K562 (cell line): ENCODE measurements around the gene ADSS1. TPM values are rescaled to one million over a fixed set of nuclear protein-coding genes. Genes with fewer than 3 reads are reported as not detected.

Source experiments
- ATAC-seq: fragments of 200-7000 bp; cut with Tn5 transposase; 3 replicates; pipeline ENCODE4 v1.9.1; 2020; ENCODE audit warnings: moderate library complexity
- BruUV-seq: library from RNA; stranded (reverse); fragments of 400-500 nt; replicated peaks from 2 replicates; lab custom pipeline; 2021; lab: Mats Ljungman, UMichigan
- CTCF ChIA-PET: fragments of 300-600 bp; formaldehyde crosslinking; extraction: SDS; loops from one replicate; lab custom pipeline; 2021; ENCODE audit warnings: low intra/inter-chr PET ratio; lab: Yijun Ruan, JAX
- POLR2A ChIA-PET: fragments of 300-600, 350-650 bp; sonication (Branson Sonifier 250); formaldehyde crosslinking; extraction: SDS; loops from one replicate; lab custom pipeline; 2021; ENCODE audit warnings: antibody characterized with exemption, inconsistent platforms; lab: Yijun Ruan, JAX
- DNase-seq, 4 experiments: peaks; one replicate each; pipeline versions ENCODE4 v3.0.0 to v3.0.0-alpha.2; 2011 to 2018; ENCODE audit warnings: low spot score in 3 of 4, mixed read lengths in 3 of 4; ENCODE audit errors: extremely low read depth in 1 of 4
- FAIRE-seq: peaks from 2 replicates; lab custom pipeline; 2011; peaks lifted over from hg19 to GRCh38; lab: Jason Lieb, UNC
- H2AFZ ChIP-seq: 2 replicates; pipeline ENCODE4 v1.6.0; 2011; ENCODE audit warnings: low read depth, low read length, control low read depth, inconsistent platforms
- H3K27ac ChIP-seq: fragments of 200-600 bp; 3 replicates; pipeline ENCODE4 v1.8.0; 2011; ENCODE audit warnings: low read depth, mild to moderate bottlenecking, control low read depth, inconsistent platforms, low read length, moderate library complexity, mixed read lengths; ENCODE audit errors: extremely low read depth
- H3K27me3 ChIP-seq, 2 experiments: fragments of 300-600 bp in 1 of 2; 2 replicates in 1 of 2; 3 replicates in 1 of 2; pipeline versions ENCODE4 v1.6.0 to v1.8.0; 2011; ENCODE audit warnings: inconsistent platforms in 2 of 2, low read length in 2 of 2, mild to moderate bottlenecking in 1 of 2, mixed read lengths in 1 of 2, moderate library complexity in 1 of 2; ENCODE audit not compliant: control insufficient read depth in 2 of 2, insufficient read depth in 2 of 2
- H3K36me3 ChIP-seq: fragments of 300-600 bp; 3 replicates; pipeline ENCODE4 v1.8.0; 2011; ENCODE audit warnings: mild to moderate bottlenecking, low read length, inconsistent platforms; ENCODE audit not compliant: control insufficient read depth, insufficient read depth
- H3K4me1 ChIP-seq, 2 experiments: fragments of 200-600 bp in 1 of 2; replicated peaks in 1 of 2; 2 replicates in 1 of 2; 3 replicates in 1 of 2; pipeline versions ENCODE4 v1.5.1 to v1.8.0; 2011; ENCODE audit warnings: inconsistent platforms in 2 of 2, low read length in 2 of 2, mild to moderate bottlenecking in 1 of 2, mixed read lengths in 1 of 2, moderate library complexity in 1 of 2; ENCODE audit not compliant: control insufficient read depth in 2 of 2, insufficient read depth in 2 of 2
- H3K4me2 ChIP-seq: 2 replicates; pipeline ENCODE4 v1.6.1; 2011; ENCODE audit warnings: low read length, control low read depth, inconsistent platforms, mixed read lengths; ENCODE audit not compliant: insufficient read depth
- H3K4me3 ChIP-seq: fragments of 200-600 bp; sonication (generic), shearing (Covaris generic); 2 replicates; pipeline ENCODE4 v1.5.1; 2016; ENCODE audit warnings: control low read depth, inconsistent platforms
- H3K79me2 ChIP-seq: fragments of 200-600 bp; 3 replicates; pipeline ENCODE4 v1.8.0; 2011; ENCODE audit warnings: low read length, inconsistent platforms; ENCODE audit not compliant: control insufficient read depth, insufficient read depth
- H3K9ac ChIP-seq, 2 experiments: 2 replicates each; pipeline versions ENCODE4 v1.6.0 to v1.6.1; 2011; ENCODE audit warnings: low read depth in 2 of 2, low read length in 2 of 2, control low read depth in 1 of 2, inconsistent platforms in 1 of 2, mild to moderate bottlenecking in 1 of 2, mixed read lengths in 1 of 2; ENCODE audit not compliant: insufficient read depth in 1 of 2
- H3K9me1 ChIP-seq: one replicate; pipeline ENCODE4 v1.6.0; 2011; ENCODE audit warnings: inconsistent platforms, mild to moderate bottlenecking, low read length, moderate library complexity; ENCODE audit not compliant: control insufficient read depth, insufficient read depth
- H3K9me3 ChIP-seq: replicated peaks from 2 replicates; pipeline ENCODE4 v1.5.1; 2011; ENCODE audit warnings: low read depth, low read length, inconsistent platforms; ENCODE audit not compliant: control insufficient read depth, insufficient read depth
- H4K20me1 ChIP-seq: replicated peaks from 2 replicates; pipeline ENCODE4 v1.6.1; 2011; ENCODE audit warnings: low read length, inconsistent platforms, mixed read lengths; ENCODE audit not compliant: control insufficient read depth, insufficient read depth
- CBX3 ChIP-seq, 2 experiments: IDR thresholded peaks; 1 replicate in 1 of 2; 2 replicates in 1 of 2; pipeline ENCODE4 v1.6.1; 2012; ENCODE audit warnings: inconsistent platforms in 2 of 2, low read length in 2 of 2, borderline replicate concordance in 1 of 2, control low read depth in 1 of 2
- CBX5 ChIP-seq: IDR thresholded peaks from 2 replicates; pipeline ENCODE4 v1.6.1; 2014; ENCODE audit warnings: low read depth, borderline replicate concordance
- DNMT1 ChIP-seq: fragments of 450-650 bp; IDR thresholded peaks from 2 replicates; pipeline ENCODE4 v1.6.1; 2016; ENCODE audit warnings: antibody characterized with exemption, mild to moderate bottlenecking
- MTA2 ChIP-seq: fragments of 450-650 bp; IDR thresholded peaks from 2 replicates; pipeline ENCODE4 v1.6.1; 2016; ENCODE audit warnings: low read depth
- RBM34 ChIP-seq: fragments of 200-400 bp; formaldehyde crosslinking; IDR thresholded peaks from 2 replicates; pipeline ENCODE4 v1.6.1; 2018; ENCODE audit warnings: low read length, borderline replicate concordance; ENCODE audit not compliant: insufficient read depth
- TRIM28 ChIP-seq: fragments of 450-650 bp; IDR thresholded peaks from 2 replicates; pipeline ENCODE4 v1.6.1; 2017
- ZNF263 ChIP-seq: sonication (generic); formaldehyde crosslinking; IDR thresholded peaks from 2 replicates; pipeline ENCODE4 v1.8.0; 2022; ENCODE audit warnings: mild to moderate bottlenecking, missing genetic modification reagents, borderline replicate concordance
- ZNF764 ChIP-seq: fragments of 250-450 bp; sonication (Bioruptor Pico); IDR thresholded peaks from 2 replicates; pipeline ENCODE4 v1.4.0; 2020; ENCODE audit warnings: low read depth, mild to moderate bottlenecking, moderate library complexity
- WGBS: fragments of 100-300 bp; shearing (Covaris generic); methylation state at CpG from one replicate; pipeline ENCODE4 v1.1.6; 2016; ENCODE audit warnings: low coverage, mixed read lengths; ENCODE audit not compliant: insufficient coverage; ENCODE audit errors: missing lambda C conversion rate; 5-methylcytosine and 5-hydroxymethylcytosine counted together
- in situ Hi-C: fragments of 300-500 bp; cut with MboI; formaldehyde crosslinking; loops from 4 replicates; pipeline ENCODE4 v1.15.0; 2018; ENCODE audit warnings: inconsistent platforms, mixed read lengths
- intact Hi-C: fragments of 100-400 bp; cut with micrococcal nuclease; formaldehyde crosslinking; loops from 2 replicates; pipeline ENCODE4 v1.14.2; 2022
- polyA plus RNA-seq, 8 experiments: library from polyadenylated mRNA; depleted of rRNA in 4 of 8; stranded (reverse) in 5 of 8; unstranded in 3 of 8; fragments of >200 nt; fragmentation: Nextera tagmentation in 2 of 8; fragmentation: Illumina TruSeq in 1 of 8; extraction: Ambion mirVana in 2 of 8; extraction: Trizol in 1 of 8; gene quantifications; 2 replicates each; pipeline versions ENCODE4 v1.2.1 to v1.2.3, GENCODE V29; 2011 to 2014; ENCODE audit warnings: inconsistent platforms in 1 of 8, missing spikeins in 1 of 8
- total RNA-seq, 7 experiments: library from RNA; depleted of rRNA in 6 of 7; stranded (reverse); fragments of >200 nt in 6 of 7; fragmentation: Illumina TruSeq in 2 of 7; extraction: Trizol in 2 of 7; gene quantifications; 2 replicates each; pipeline versions ENCODE4 v1.2.1 to v1.2.3, GENCODE V29; 2011 to 2021; ENCODE audit warnings: low replicate concordance in 1 of 7
- TF ChIP-seq, protein P1 (sequence below), 3 experiments: IDR thresholded peaks in 2 of 3; conservative IDR thresholded peaks in 1 of 3; 2 replicates each; pipeline ENCODE4 v1.5.1; 2011 to 2012; ENCODE audit warnings: low read length in 3 of 3, mild to moderate bottlenecking in 3 of 3, control low read depth in 2 of 3, improper control_type of control experiment in 1 of 3, inconsistent platforms in 1 of 3, low read depth in 1 of 3, mixed read lengths in 1 of 3, moderate library complexity in 1 of 3; ENCODE audit not compliant: insufficient read depth in 2 of 3
- TF ChIP-seq, protein P2 (sequence below): sonication (generic); formaldehyde crosslinking; IDR thresholded peaks from 2 replicates; pipeline ENCODE4 v1.8.0; 2022; ENCODE audit warnings: mild to moderate bottlenecking, missing genetic modification reagents
- TF ChIP-seq, protein P3 (sequence below): sonication (generic); formaldehyde crosslinking; IDR thresholded peaks from 2 replicates; pipeline ENCODE4 v1.9.0; 2022; ENCODE audit warnings: mild to moderate bottlenecking, missing genetic modification reagents
- TF ChIP-seq, protein P4 (sequence below): sonication (generic); formaldehyde crosslinking; IDR thresholded peaks from 2 replicates; pipeline ENCODE4 v1.8.0; 2022; ENCODE audit warnings: missing genetic modification reagents, mild to moderate bottlenecking, moderate library complexity, borderline replicate concordance
- TF ChIP-seq, protein P5 (sequence below): fragments of 450-650 bp; IDR thresholded peaks from 2 replicates; pipeline ENCODE4 v1.6.1; 2018; ENCODE audit warnings: mild to moderate bottlenecking, low read depth; ENCODE audit not compliant: partially characterized antibody

Gene ADSS1
- total and polyA plus RNA-seq, 9 of the 15 experiments (the other 6 are each of a cell fraction or from before 2014, with no cell fraction given) = 0.53 to 5.9 (median 3.9) TPM

DNA sequence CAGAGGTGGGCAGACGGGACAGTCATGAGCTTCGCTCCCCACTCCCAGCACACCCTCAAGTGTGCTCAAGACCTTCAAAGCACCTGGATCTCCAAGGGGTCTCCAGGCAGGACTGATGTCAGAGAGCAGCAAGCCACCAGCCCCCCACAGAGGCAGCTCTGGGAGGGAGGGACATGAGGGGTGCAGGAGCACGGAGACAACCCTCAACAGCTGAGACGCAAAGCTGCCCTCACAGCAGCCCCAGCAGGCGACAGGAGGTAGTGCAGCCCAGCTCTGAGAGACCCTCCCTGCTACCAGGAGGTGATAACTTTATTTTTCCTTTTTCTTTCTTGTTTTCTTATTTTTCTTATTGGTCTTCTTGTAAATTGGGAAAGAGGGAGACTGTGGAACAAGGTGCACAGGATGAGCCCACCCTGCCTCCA lies 46.8 kb downstream of the ADSS1 start:
- POLR2A ChIA-PET = interaction anchor here (0.6 kb wide), 1 partner anchor 12 kb away, joined by 3 read pairs; no protein-coding TSS in a partner anchor
- WGBS = 94% methylated on average over 2 of the region's 5 CpGs
- peak in 1 of 4 experiments; percentile 34 for DNase-seq

More for the DNA sequence above, 46.8 kb downstream of the ADSS1 start:
- in situ Hi-C loops = no loop called here
- H3K9me3 ChIP-seq = peaks cover 6% of the 10 kb centered on the region; the same call in 1 of the 2 replicates
- CTCF ChIA-PET = no interaction called here
- intact Hi-C loops = no loop called here
- no peaks in the 10 kb centered on the region for H4K20me1 ChIP-seq
- H3K4me2 ChIP-seq = no peak overlapping the region
- H3K27me3 ChIP-seq = no peaks in the 10 kb centered on the region
- peaks cover 57% of the 10 kb centered on the region; the same call in 1 of the 3 replicates for H3K36me3 ChIP-seq
- no peak overlapping the region for H2AFZ ChIP-seq
- H3K27ac ChIP-seq = no peak overlapping the region
- no peaks in the 10 kb centered on the region for H3K79me2 ChIP-seq
- peaks cover 6 to 42% of the 10 kb centered on the region in 2 experiments; a peak in 4 of 5 replicates for H3K4me1 ChIP-seq
- H3K9ac ChIP-seq = no peak overlapping the region
- TF ChIP-seq DNMT1 (no peak), TRIM28 (peak; percentile 76), MTA2 (no peak), ZNF263 (CRISPR knock-in tag) (peak; percentile 58; the same call in 1 of the 2 replicates), ZNF764 (CRISPR knock-in tag) (peak; percentile 100), RBM34 (no peak), CBX5 (peak; percentile 74; the same call in 1 of the 2 replicates), CBX3 (IDR thresholded peaks at IDR 0.05; ENCODE audit: borderline replicate concordance in 1 of 2, low read length in 2 of 2) (peak in 1 of 2 experiments; percentile 96; a peak in 2 of 3 replicates)
- TF ChIP-seq, protein P1, sequence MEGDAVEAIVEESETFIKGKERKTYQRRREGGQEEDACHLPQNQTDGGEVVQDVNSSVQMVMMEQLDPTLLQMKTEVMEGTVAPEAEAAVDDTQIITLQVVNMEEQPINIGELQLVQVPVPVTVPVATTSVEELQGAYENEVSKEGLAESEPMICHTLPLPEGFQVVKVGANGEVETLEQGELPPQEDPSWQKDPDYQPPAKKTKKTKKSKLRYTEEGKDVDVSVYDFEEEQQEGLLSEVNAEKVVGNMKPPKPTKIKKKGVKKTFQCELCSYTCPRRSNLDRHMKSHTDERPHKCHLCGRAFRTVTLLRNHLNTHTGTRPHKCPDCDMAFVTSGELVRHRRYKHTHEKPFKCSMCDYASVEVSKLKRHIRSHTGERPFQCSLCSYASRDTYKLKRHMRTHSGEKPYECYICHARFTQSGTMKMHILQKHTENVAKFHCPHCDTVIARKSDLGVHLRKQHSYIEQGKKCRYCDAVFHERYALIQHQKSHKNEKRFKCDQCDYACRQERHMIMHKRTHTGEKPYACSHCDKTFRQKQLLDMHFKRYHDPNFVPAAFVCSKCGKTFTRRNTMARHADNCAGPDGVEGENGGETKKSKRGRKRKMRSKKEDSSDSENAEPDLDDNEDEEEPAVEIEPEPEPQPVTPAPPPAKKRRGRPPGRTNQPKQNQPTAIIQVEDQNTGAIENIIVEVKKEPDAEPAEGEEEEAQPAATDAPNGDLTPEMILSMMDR (IDR thresholded peaks at IDR 0.05 in 2 of 3, conservative IDR thresholded peaks at IDR 0.05 in 1 of 3; ENCODE audit: insufficient read depth in 2 of 3, low read depth in 1 of 3, low read length in 3 of 3) = peak; percentile 50 to 70 (median 51); a peak in 5 of 6 replicates
- TF ChIP-seq, protein P2, sequence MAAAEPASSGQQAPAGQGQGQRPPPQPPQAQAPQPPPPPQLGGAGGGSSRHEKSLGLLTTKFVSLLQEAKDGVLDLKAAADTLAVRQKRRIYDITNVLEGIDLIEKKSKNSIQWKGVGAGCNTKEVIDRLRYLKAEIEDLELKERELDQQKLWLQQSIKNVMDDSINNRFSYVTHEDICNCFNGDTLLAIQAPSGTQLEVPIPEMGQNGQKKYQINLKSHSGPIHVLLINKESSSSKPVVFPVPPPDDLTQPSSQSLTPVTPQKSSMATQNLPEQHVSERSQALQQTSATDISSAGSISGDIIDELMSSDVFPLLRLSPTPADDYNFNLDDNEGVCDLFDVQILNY (CRISPR knock-in tag) = no peak
- TF ChIP-seq, protein P3, sequence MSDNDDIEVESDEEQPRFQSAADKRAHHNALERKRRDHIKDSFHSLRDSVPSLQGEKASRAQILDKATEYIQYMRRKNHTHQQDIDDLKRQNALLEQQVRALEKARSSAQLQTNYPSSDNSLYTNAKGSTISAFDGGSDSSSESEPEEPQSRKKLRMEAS (CRISPR knock-in tag) = no peak
- TF ChIP-seq, protein P4, sequence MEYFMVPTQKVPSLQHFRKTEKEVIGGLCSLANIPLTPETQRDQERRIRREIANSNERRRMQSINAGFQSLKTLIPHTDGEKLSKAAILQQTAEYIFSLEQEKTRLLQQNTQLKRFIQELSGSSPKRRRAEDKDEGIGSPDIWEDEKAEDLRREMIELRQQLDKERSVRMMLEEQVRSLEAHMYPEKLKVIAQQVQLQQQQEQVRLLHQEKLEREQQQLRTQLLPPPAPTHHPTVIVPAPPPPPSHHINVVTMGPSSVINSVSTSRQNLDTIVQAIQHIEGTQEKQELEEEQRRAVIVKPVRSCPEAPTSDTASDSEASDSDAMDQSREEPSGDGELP (CRISPR knock-in tag) = peak; percentile 77; the same call in 1 of the 2 replicates
- TF ChIP-seq, protein P5, sequence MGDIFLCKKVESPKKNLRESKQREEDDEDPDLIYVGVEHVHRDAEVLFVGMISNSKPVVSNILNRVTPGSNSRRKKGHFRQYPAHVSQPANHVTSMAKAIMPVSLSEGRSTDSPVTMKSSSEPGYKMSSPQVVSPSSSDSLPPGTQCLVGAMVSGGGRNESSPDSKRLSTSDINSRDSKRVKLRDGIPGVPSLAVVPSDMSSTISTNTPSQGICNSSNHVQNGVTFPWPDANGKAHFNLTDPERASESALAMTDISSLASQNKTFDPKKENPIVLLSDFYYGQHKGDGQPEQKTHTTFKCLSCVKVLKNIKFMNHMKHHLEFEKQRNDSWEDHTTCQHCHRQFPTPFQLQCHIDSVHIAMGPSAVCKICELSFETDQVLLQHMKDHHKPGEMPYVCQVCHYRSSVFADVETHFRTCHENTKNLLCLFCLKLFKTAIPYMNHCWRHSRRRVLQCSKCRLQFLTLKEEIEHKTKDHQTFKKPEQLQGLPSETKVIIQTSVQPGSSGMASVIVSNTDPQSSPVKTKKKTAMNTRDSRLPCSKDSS = peak; percentile 36
- TF ChIP-seq, all 486 proteins: peak for 8
- H3K9me1 ChIP-seq = no peaks in the 10 kb centered on the region
- BruUV-seq = no TSS peak
- FAIRE-seq = no peak
- H3K4me3 ChIP-seq = no peak overlapping the region
- ATAC-seq = no peak
